K562 (cell line): Measurements from ENCODE around the gene CCR8. TPM values are rescaled to one million over a fixed set of nuclear protein-coding genes. Genes with fewer than 3 reads are reported as not detected.

Experiments
- MLLT1 ChIP-seq, 2 experiments: fragments of 450-650 bp; IDR thresholded peaks; 2 replicates each; pipeline ENCODE4 v1.6.1; 2016
- RREB1 ChIP-seq: fragments of 250-450 bp; sonication (Bioruptor Pico); IDR thresholded peaks from 2 replicates; pipeline ENCODE4 v1.4.0; 2020
- XRCC4 ChIP-seq: IDR thresholded peaks from one replicate; pipeline ENCODE4 v1.6.1; 2011; ENCODE audit not compliant: insufficient read depth, insufficient read length; ENCODE audit errors: extremely low read depth
- ZNF121 ChIP-seq: sonication (generic); formaldehyde crosslinking; conservative IDR thresholded peaks from 2 replicates; pipeline ENCODE4 v1.8.0; 2022; ENCODE audit warnings: missing genetic modification reagents
- ZNF444 ChIP-seq: fragments of 250-450 bp; sonication (Bioruptor Pico); IDR thresholded peaks from 2 replicates; pipeline ENCODE4 v1.4.0; 2020; ENCODE audit warnings: mild to moderate bottlenecking, moderate library complexity
- polyA plus RNA-seq, 8 experiments: library from polyadenylated mRNA; depleted of rRNA in 4 of 8; stranded (reverse) in 5 of 8; unstranded in 3 of 8; fragments of >200 nt; fragmentation: Nextera tagmentation in 2 of 8; fragmentation: Illumina TruSeq in 1 of 8; extraction: Ambion mirVana in 2 of 8; extraction: Trizol in 1 of 8; gene quantifications; 2 replicates each; pipeline versions ENCODE4 v1.2.1 to v1.2.3, GENCODE V29; 2011 to 2014; ENCODE audit warnings: inconsistent platforms in 1 of 8, missing spikeins in 1 of 8
- total RNA-seq, 7 experiments: library from RNA; depleted of rRNA in 6 of 7; stranded (reverse); fragments of >200 nt in 6 of 7; fragmentation: Illumina TruSeq in 2 of 7; extraction: Trizol in 2 of 7; gene quantifications; 2 replicates each; pipeline versions ENCODE4 v1.2.1 to v1.2.3, GENCODE V29; 2011 to 2021; ENCODE audit warnings: low replicate concordance in 1 of 7

The CCR8 gene
- total and polyA plus RNA-seq, 9 of the 15 experiments (the other 6 are each of a cell fraction or from before 2014, with no cell fraction given): not detected

- TF ChIP-seq MLLT1 (IDR thresholded peaks at IDR 0.05): no peak
- TF ChIP-seq ZNF121 (CRISPR knock-in tag): peak; percentile 82
- TF ChIP-seq ZNF444: no peak
- TF ChIP-seq XRCC4: no peak
- TF ChIP-seq RREB1 (CRISPR knock-in tag): no peak
These were observed 33.1 kb upstream of the CCR8 start (continued) for GRCh38 chr3:39296197-39297077.
